Measurements from ENCODE around the gene PHEX.

The PHEX gene

GRCh38 chrX:22109442-22109841 is 77.3 kb downstream of the PHEX start:
- DNase-seq, result no peak

GRCh38 chrX:22110729-22111494 is 78.8 kb downstream of the PHEX start:
- DNase-seq, result no peak

GRCh38 chrX:22116605-22117546 is 84.8 kb downstream of the PHEX start:
- no peak for DNase-seq

- DNase-seq, result no peak
Observed at GRCh38 chrX:22117633-22118032, 85.5 kb downstream of the PHEX start.

- DNase-seq, result no peak
Observed at GRCh38 chrX:22118161-22118830, 86.2 kb downstream of the PHEX start.

GRCh38 chrX:22121161-22121560 is 89.0 kb downstream of the PHEX start:
- DNase-seq, result no peak

GRCh38 chrX:22122510-22122909 is 90.4 kb downstream of the PHEX start:
- no peak for DNase-seq

- no peak for DNase-seq
Observed at GRCh38 chrX:22124098-22124497, 92.0 kb downstream of the PHEX start.

GRCh38 chrX:22125481-22125880 is 93.4 kb downstream of the PHEX start:
- no peak for DNase-seq

GRCh38 chrX:22126327-22126726 is 94.2 kb downstream of the PHEX start:
- no peak for DNase-seq

GRCh38 chrX:22128961-22129360 is 96.8 kb downstream of the PHEX start:
- no peak for DNase-seq

- DNase-seq, result no peak
Observed at GRCh38 chrX:22134681-22135080, 102.6 kb downstream of the PHEX start.

- no peak for DNase-seq
Observed at GRCh38 chrX:22135171-22135711, 103.1 kb downstream of the PHEX start.

GRCh38 chrX:22135994-22136684 is 104.0 kb downstream of the PHEX start:
- peak in 1 of 2 donors; percentile 21 for DNase-seq

GRCh38 chrX:22136711-22137110 is 104.6 kb downstream of the PHEX start:
- no peak for DNase-seq

GRCh38 chrX:22139822-22140221 is 107.7 kb downstream of the PHEX start:
- DNase-seq, result no peak

- DNase-seq, result no peak
Observed at GRCh38 chrX:22141047-22141730, 109.1 kb downstream of the PHEX start.

- DNase-seq, result no peak
Observed at GRCh38 chrX:22147214-22147613, 115.1 kb downstream of the PHEX start.

- no peak for DNase-seq
Observed at GRCh38 chrX:22147942-22148341, 115.8 kb downstream of the PHEX start.

- DNase-seq, result no peak
Observed at GRCh38 chrX:22148565-22148964, 116.4 kb downstream of the PHEX start.

- DNase-seq, result no peak
Observed at GRCh38 chrX:22150371-22150770, 118.2 kb downstream of the PHEX start.

- DNase-seq, result no peak
Observed at GRCh38 chrX:22155126-22155525, 123.0 kb downstream of the PHEX start.

Measured in stimulated activated CD4-positive, alpha-beta T cell treated with anti-CD3 and anti-CD28 coated beads, Interleukin-2, amount 100 ng/mL, for 24 hours (primary cell).